Adrenal gland (tissue), 12 donors: ENCODE results near the gene FAM186B. TPM values are rescaled to one million over a fixed set of nuclear protein-coding genes. Genes with fewer than 3 reads are reported as not detected.
A peak's percentile ranks its signal among the peaks of the same experiment; 100 is the strongest.

Experiments used
- DNase-seq, 7 donors: peaks; one replicate each; pipeline ENCODE4 v3.0.0-alpha.2; 2019 to 2020
- H3K27ac ChIP-seq, 5 donors: fragments of 200-600 bp; sonication (generic) in 4 of 5; 1 replicate in 3 of 5; 2 replicates in 2 of 5; pipeline versions ENCODE4 v1.5.1 to v1.8.0; 2016 to 2020; ENCODE audit warnings: mild to moderate bottlenecking in 1 of 5
- H3K27me3 ChIP-seq: fragments of 200-600 bp; 2 replicates; pipeline ENCODE4 v1.8.0; 2021
- H3K36me3 ChIP-seq, 2 donors: fragments of 200-600 bp; replicated peaks in 1 of 2; 1 replicate in 1 of 2; 2 replicates in 1 of 2; pipeline versions ENCODE4 v1.5.1 to v1.8.0; 2018 to 2022
- H3K4me1 ChIP-seq, 2 donors: fragments of 200-600 bp; replicated peaks in 1 of 2; 1 replicate in 1 of 2; 2 replicates in 1 of 2; pipeline versions ENCODE4 v1.5.1 to v1.8.0; 2018 to 2021
- H3K4me3 ChIP-seq, 4 donors: fragments of 200-600 bp; sonication (generic) in 3 of 4; one replicate each; pipeline ENCODE4 v1.5.1; 2016 to 2018
- H3K9me3 ChIP-seq, 3 donors: fragments of 200-600 bp; sonication (generic) in 1 of 3; replicated peaks in 1 of 3; 1 replicate in 2 of 3; 2 replicates in 1 of 3; pipeline versions ENCODE4 v1.5.1 to v1.8.0; 2016 to 2021
- POLR2A ChIP-seq, 2 donors: fragments of 450-650 bp; IDR thresholded peaks; one replicate each; pipeline ENCODE4 v1.6.1; 2017; ENCODE audit warnings: antibody characterized with exemption in 2 of 2, mild to moderate bottlenecking in 2 of 2, moderate library complexity in 1 of 2
- WGBS, 4 donors: extraction: QIAGEN DNeasy Blood & Tissue Kit in 2 of 4; methylation state at CpG; one replicate each; pipeline versions ENCODE4 v1.1.5 to v1.1.7; 2013 to 2017; 5-methylcytosine and 5-hydroxymethylcytosine counted together
- intact Hi-C, 2 donors: fragments of 100-400 bp; cut with DNase I; formaldehyde crosslinking; loops; one replicate each; pipeline versions ENCODE4 v1.14.1 to v1.15.0; 2022 to 2023
- polyA plus RNA-seq, 3 donors: library from polyadenylated mRNA; stranded (reverse); fragments of 200-250 nt in 2 of 3; fragments of 350-450 nt in 1 of 3; fragmentation: Illumina TruSeq in 1 of 3; extraction: RNeasy Lipid Tissue Mini Kit (QIAGEN cat#74804) in 1 of 3; gene quantifications; one replicate each; pipeline ENCODE4 v1.2.3, GENCODE V29; 2013 to 2014
- total RNA-seq, 9 donors: library from RNA; depleted of rRNA in 4 of 9; stranded (reverse); fragments of >200 nt in 4 of 9; fragments of 120-200 nt in 1 of 9; fragmentation: NEBNext Ultra II Directional in 1 of 9; extraction: Animal tissue kit (Norgen Biotek cat#: 25700) in 1 of 9; gene quantifications; one replicate each; pipeline versions ENCODE4 v1.1.0 to v1.2.4, GENCODE V29; 2013 to 2023
- TF ChIP-seq, protein P1 (sequence below), 6 experiments: fragments of 450-650 bp in 4 of 6; fragments of 200-600 bp in 2 of 6; sonication (generic) in 1 of 6; IDR thresholded peaks; 1 replicate in 5 of 6; 2 replicates in 1 of 6; pipeline versions ENCODE4 v1.5.1 to v1.8.0; 2016 to 2021; ENCODE audit warnings: antibody characterized with exemption in 6 of 6, mild to moderate bottlenecking in 2 of 6, moderate library complexity in 1 of 6
- donor health status: healthy with polysubstance abuse.
- donor health status: Bipolar disorder and iron deficiency.
- donor health status: DM: yes; HTN: yes; CAD: no.
- donor health status: DM: no; HTN: no; CAD: no.
- donor health status: DM: no; HTN: no; CAD: no.
- donor health status: DM: yes; HTN: yes; CAD: no.

The FAM186B gene
- total and polyA plus RNA-seq, 12 donors = 0.29 to 2.3 (median 1.0) TPM; not detected in 1

DNA sequence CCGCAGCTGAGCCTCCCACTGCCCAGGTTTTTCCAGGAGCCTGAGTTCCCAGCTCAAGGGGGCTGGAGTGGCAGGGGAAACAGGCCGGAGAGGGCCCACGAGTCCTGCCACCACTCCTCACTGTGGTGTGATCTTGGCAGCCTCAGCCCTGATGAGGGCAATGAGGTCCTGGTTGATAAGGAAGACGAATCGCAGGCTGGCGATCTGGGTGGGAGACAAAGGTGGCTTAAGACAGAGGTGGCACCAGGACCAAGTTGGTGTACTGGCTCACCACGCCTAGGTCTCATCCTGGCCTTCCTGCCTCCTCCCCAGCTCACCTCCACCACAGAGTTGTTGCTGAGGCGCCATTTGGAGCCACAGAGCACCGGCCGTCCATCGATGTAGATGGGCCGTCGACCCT lies 46.9 kb downstream of the FAM186B start:
- Histone ChIP-seq H3K27ac (no peak overlapping the region), H3K4me1 (no peaks in the 10 kb centered on the region), H3K9me3 (no peaks in the 10 kb centered on the region), H3K36me3 (peaks cover 0 to 64% of the 10 kb centered on the region in 2 donors), H3K27me3 (no peaks in the 10 kb centered on the region), H3K4me3 (no peak overlapping the region)
- no peak for DNase-seq
- intact Hi-C loops = no loop called here
- no peak for TF ChIP-seq POLR2A (IDR thresholded peaks at IDR 0.05)
- TF ChIP-seq, protein P1, sequence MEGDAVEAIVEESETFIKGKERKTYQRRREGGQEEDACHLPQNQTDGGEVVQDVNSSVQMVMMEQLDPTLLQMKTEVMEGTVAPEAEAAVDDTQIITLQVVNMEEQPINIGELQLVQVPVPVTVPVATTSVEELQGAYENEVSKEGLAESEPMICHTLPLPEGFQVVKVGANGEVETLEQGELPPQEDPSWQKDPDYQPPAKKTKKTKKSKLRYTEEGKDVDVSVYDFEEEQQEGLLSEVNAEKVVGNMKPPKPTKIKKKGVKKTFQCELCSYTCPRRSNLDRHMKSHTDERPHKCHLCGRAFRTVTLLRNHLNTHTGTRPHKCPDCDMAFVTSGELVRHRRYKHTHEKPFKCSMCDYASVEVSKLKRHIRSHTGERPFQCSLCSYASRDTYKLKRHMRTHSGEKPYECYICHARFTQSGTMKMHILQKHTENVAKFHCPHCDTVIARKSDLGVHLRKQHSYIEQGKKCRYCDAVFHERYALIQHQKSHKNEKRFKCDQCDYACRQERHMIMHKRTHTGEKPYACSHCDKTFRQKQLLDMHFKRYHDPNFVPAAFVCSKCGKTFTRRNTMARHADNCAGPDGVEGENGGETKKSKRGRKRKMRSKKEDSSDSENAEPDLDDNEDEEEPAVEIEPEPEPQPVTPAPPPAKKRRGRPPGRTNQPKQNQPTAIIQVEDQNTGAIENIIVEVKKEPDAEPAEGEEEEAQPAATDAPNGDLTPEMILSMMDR (IDR thresholded peaks at IDR 0.05) = no peak
- WGBS, 4 donors = 90 to 95% (median 93%) methylated on average over 12 to 13 of the region's 13 CpGs

DNA sequence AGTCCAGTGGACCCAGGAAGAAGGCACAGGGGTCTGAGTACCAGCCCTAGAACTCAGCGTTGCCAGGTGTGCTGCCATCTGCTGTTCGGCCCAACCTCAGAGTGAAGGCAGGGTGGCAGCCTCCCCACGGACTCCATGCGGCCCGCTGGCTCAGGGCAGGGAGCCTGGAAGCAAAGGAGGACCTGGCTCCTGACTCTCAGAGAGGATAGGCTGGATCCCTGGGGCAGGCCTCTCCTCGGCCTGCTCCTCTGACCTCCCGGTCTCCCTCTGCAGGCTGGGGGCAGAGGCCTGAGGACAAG lies 47.6 kb downstream of the FAM186B start:
- no peak overlapping the region for H3K27ac ChIP-seq
- H3K36me3 ChIP-seq = peaks cover 0 to 57% of the 10 kb centered on the region in 2 donors
- WGBS, 4 donors = 66 to 100% (median 80%) methylated on average over 1 to 7 of the region's 7 CpGs
- TF ChIP-seq POLR2A (IDR thresholded peaks at IDR 0.05) = no peak
- TF ChIP-seq, protein P1 (IDR thresholded peaks at IDR 0.05) = peak in 1 of 6 experiments; percentile 6
- no peaks in the 10 kb centered on the region for H3K9me3 ChIP-seq
- H3K4me3 ChIP-seq = no peak overlapping the region
- no peak for DNase-seq
- intact Hi-C loops = no loop called here
- no peaks in the 10 kb centered on the region for H3K27me3 ChIP-seq
- H3K4me1 ChIP-seq = no peaks in the 10 kb centered on the region

DNA sequence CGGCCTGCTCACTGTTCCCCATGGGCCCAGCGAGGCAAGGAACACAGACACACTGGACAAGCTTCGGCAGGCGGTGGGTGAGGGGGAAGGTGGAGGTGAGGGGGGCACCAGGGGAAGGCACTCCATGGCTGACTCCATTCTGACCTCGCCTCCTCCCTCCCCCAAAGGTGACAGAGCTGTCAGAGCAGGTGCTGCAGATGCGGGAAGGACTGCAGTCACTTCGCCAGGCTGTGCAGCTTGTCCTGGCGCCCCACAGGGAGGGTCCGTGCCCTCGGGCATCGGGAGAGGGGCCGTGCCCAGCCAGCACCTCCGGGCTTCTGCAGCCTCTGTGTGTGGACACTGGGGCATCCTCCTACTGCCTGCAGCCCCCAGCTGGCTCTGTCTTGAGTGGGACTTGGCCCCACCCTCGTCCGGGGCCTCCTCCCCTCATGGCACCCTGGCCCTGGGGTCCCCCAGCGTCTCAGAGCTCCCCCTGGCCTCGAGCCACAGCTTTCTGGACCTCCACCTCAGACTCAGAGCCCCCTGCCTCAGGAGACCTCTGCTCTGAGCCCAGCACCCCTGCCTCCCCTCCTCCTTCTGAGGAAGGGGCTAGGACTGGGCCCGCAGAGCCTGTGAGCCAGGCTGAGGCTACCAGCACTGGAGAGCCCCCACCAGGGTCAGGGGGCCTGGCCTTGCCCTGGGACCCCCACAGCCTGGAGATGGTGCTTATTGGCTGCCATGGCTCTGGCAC lies 48.1 kb downstream of the FAM186B start:
- TF ChIP-seq, protein P1 (IDR thresholded peaks at IDR 0.05) = no peak
- TF ChIP-seq POLR2A (IDR thresholded peaks at IDR 0.05) = no peak
- intact Hi-C loops = no loop called here
- Histone ChIP-seq H3K4me1 (no peaks in the 10 kb centered on the region), H3K9me3 (no peaks in the 10 kb centered on the region), H3K27ac (no peak overlapping the region), H3K36me3 (peaks cover 0 to 52% of the 10 kb centered on the region in 2 donors), H3K27me3 (no peaks in the 10 kb centered on the region), H3K4me3 (no peak overlapping the region)
- 87 to 94% (median 91%) methylated on average over 5 to 18 of the region's 18 CpGs for WGBS, 4 donors
- no peak for DNase-seq

DNA sequence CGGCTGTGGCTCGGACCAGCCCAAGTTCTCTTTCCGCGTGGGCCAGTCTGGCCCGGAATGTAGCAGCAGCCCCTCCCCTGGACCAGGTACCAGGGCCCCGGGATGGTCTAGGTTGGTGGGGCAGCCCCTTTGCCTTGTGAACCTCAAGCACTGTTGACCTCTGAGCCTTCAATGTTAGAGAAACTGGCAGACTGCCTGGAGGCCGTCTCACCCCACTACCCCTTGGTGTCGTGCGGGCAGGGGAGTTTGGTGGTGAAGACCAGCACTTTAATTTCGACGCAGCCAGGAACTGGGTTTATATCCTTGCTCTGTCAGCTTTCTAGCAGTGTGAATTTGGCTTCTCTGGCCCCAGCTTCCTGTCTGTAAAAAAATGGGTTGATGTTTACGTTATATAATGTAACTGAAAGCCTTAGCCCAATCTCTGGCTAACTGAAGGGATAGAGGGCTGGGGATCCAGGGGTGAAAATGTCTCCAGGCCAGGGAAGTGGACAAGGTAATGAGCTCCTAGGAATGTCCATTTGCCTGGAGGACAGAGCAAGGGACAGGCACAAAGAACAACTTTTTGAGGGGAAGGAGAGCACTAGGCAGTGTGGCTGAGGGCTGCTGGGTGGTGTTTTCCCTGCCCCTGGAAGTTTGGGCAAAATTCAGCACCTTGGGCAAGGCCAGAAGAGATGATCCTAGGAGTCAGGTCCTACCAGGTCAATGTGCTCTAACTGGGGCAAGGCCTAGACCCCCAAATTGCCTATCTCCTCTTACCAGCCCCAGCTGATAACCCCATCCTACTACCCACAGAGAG lies 48.9 kb downstream of the FAM186B start:
- Histone ChIP-seq H3K27ac (no peak overlapping the region), H3K4me3 (no peak overlapping the region), H3K27me3 (no peaks in the 10 kb centered on the region), H3K4me1 (no peaks in the 10 kb centered on the region), H3K36me3 (peaks cover 0 to 44% of the 10 kb centered on the region in 2 donors), H3K9me3 (no peaks in the 10 kb centered on the region)
- intact Hi-C loops = no loop called here
- TF ChIP-seq, protein P1 (IDR thresholded peaks at IDR 0.05) = no peak
- TF ChIP-seq POLR2A (IDR thresholded peaks at IDR 0.05) = no peak
- DNase-seq = no peak
- 79 to 83% (median 81%) methylated on average over 9 to 12 of the region's 12 CpGs for WGBS, 4 donors
